ENCODE results near the gene TNFRSF6B.
"Not testable (repeated sequence)": the region's sequence is repeated elsewhere in the genome, so short reads cannot be mapped to it uniquely, and the experiment has no call there.

Gene TNFRSF6B

DNA sequence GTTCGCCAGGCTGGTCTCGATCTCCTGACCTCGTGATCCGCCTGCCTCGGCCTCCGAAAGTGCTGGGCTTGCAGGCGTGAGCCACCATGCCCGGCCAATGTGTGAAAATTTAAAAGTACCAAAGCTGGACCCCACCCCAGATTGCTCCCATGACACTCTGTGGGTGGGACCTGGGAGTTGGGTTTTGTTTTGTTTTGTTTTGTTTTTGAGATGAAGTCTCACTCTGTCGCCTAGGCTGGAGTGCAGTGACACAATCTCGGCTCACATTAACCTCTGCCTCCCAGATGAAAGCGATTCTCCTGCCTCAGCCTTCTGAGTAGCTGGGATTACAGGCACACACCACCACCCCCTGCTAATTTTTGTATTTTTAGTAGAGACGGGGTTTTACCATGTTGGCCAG, 24.8 kb upstream of the TNFRSF6B start:
- H3K27me3 Mint-ChIP-seq; H3K9me3 Mint-ChIP-seq; H3K4me3 Mint-ChIP-seq; DNase-seq (ENCODE audit: low spot score in 2 of 2); H3K4me1 Mint-ChIP-seq; ATAC-seq (ENCODE audit: low read depth); H3K27ac Mint-ChIP-seq: not testable (repeated sequence)
- H3K36me3 Mint-ChIP-seq: peaks cover 12% of the 10 kb centered on the region

DNA sequence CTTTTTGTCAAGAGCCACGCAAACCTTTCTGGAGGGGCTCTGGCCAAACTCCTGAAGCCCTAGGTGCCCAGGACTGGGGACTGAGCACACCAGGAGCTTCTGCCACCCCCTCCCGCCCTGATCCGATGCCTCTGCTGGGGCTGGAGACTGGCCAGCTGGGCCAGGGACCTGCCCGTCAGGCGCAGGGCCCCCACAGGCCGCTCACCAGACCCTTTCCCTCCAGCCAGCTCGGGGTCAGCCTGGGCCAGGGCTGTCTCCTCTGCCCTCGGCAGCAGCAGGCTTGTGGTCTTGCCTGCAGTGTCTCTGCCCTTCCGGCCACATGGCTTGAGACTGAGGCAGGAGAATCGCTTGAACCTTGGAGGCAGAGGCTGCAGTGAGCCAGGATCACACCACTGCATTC, 23.8 kb upstream of the TNFRSF6B start:
- H3K4me1 Mint-ChIP-seq: no peaks in the 10 kb centered on the region
- no peak overlapping the region for H3K27ac Mint-ChIP-seq
- H3K9me3 Mint-ChIP-seq: no peaks in the 10 kb centered on the region
- ATAC-seq (ENCODE audit: low read depth) (no peak), DNase-seq (ENCODE audit: low spot score in 2 of 2) (no peak)
- peaks cover 12% of the 10 kb centered on the region for H3K36me3 Mint-ChIP-seq
- H3K27me3 Mint-ChIP-seq: no peaks in the 10 kb centered on the region
- no peak overlapping the region for H3K4me3 Mint-ChIP-seq

DNA sequence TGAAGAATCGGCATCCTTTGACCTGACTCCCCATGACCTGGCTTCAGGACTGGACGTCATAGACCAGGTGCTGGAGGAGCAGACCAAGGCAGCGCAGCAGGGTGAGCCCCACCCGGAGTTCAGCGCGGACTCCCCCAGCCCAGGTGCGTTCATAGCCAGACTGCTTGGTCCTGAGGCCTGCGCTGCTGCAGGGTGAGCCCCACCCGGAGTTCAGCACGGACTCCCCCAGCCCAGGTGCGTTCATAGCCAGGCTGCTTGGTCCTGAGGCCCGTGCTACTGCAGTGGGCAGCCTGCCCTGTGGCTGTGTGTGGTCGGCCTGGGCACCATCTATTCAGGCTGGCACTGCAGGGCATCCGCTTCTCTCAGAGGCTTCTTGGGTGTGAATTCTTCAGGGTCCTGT, 22.5 kb upstream of the TNFRSF6B start:
- Mint-ChIP-seq H3K4me1 (no peaks in the 10 kb centered on the region), H3K27ac (no peak overlapping the region), H3K9me3 (no peaks in the 10 kb centered on the region), H3K36me3 (peaks cover 11% of the 10 kb centered on the region), H3K4me3 (no peak overlapping the region), H3K27me3 (no peaks in the 10 kb centered on the region)
- ATAC-seq (ENCODE audit: low read depth) (no peak), DNase-seq (ENCODE audit: low spot score in 2 of 2) (no peak)

DNA sequence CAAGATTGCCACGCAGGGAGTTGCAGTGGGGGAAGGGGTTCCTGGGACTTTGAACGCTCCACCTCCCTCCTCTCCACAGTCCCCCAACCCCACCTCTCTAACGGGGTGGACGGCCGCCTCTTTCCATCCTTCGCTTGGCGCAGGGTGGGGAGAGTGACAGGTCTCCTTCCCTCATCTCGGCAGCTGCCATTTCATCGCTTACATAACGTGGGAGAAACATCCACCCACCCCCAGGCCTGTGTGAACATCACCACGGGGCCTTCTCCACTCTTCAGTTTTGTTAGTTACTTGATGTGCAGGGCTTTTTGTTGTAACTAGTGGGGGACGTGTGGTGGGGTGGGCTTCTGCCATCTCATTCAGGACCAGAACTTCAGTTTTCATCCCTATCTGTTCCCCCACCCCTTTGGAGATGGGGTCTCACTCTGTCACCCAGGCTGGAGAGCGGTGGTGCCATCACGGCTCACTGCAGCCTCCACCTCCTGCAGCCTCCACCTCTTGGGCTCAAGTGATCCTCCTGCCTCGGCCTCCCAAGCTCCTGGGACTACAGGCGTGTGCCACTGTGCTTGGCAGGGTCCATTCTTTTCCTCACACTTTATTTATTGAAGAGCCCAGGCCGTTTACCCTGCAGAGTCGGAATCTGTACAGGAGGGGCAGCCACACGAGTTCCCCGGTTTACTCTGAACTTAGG, 20.6 kb upstream of the TNFRSF6B start:
- peaks cover 13% of the 10 kb centered on the region for H3K36me3 Mint-ChIP-seq
- H3K27ac Mint-ChIP-seq: no peak overlapping the region
- DNase-seq (ENCODE audit: low spot score in 2 of 2) (no peak), ATAC-seq (ENCODE audit: low read depth) (no peak)
- H3K4me3 Mint-ChIP-seq: no peak overlapping the region
- H3K9me3 Mint-ChIP-seq: no peaks in the 10 kb centered on the region
- H3K4me1 Mint-ChIP-seq: no peaks in the 10 kb centered on the region
- no peaks in the 10 kb centered on the region for H3K27me3 Mint-ChIP-seq

DNA sequence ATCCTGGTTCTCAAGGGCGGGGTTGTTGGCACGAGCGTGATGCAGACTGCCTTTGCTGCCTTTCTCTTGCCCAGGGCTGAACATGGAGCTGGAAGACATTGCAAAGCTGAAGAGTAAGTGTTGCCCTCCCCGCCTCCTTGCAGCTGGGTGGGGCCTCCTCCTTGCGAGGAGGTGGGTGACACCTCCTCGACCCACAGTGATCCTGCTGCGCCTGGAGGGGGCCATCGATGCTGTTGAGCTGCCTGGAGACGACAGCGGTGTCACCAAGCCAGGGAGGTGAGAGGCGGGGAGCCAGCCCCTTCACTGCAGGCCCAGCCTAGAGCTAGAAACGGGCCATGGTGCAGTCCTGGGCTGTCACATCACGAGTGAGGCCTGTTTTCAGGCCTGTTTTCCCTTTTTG, 18.4 kb upstream of the TNFRSF6B start:
- DNase-seq (ENCODE audit: low spot score in 2 of 2) (no peak), ATAC-seq (ENCODE audit: low read depth) (no peak)
- no peaks in the 10 kb centered on the region for H3K9me3 Mint-ChIP-seq
- H3K27me3 Mint-ChIP-seq: no peaks in the 10 kb centered on the region
- no peak overlapping the region for H3K4me3 Mint-ChIP-seq
- H3K4me1 Mint-ChIP-seq: no peaks in the 10 kb centered on the region
- peaks cover 13% of the 10 kb centered on the region for H3K36me3 Mint-ChIP-seq
- H3K27ac Mint-ChIP-seq: no peak overlapping the region

DNA sequence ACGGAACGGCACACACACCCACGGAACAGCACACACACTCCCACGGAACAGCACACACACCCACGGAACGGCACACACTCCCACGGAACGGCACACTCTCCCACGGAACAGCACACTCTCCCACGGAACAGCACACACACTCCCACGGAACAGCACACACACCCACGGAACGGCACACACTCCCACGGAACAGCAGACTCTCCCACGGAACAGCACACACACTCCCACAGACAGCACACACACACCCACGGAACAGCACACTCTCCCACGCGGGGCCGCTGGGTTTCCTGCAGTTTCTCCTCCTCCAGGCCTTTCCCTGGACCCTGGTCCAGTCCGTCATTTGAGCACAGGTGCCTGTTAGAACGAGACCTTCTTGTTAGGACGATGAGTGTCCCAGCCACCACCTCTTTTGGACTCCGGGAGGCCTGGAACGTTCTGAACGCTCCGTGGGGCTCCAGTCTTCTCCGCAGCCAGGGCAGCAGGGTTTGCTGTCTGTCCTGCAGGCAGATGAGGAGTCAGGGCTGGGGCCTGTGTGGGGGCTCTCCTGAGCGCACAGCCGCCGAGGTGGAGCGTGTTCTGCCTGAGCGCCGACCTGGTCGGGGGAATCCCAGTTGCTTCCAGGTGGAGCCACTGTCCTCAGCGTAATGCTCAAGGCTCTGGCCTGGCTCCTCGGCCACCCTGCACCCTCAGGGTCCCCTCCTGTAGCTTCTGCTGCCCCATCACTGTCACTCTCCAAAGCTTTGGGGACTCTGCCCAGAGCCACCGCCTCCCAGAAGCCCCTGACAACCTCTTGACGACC, 17.6 kb upstream of the TNFRSF6B start:
- no peak overlapping the region for H3K27ac Mint-ChIP-seq
- no peaks in the 10 kb centered on the region for H3K4me1 Mint-ChIP-seq
- H3K4me3 Mint-ChIP-seq: no peak overlapping the region
- no peaks in the 10 kb centered on the region for H3K27me3 Mint-ChIP-seq
- DNase-seq (ENCODE audit: low spot score in 2 of 2): no peak
- ATAC-seq (ENCODE audit: low read depth): no peak
- peaks cover 12% of the 10 kb centered on the region for H3K36me3 Mint-ChIP-seq
- no peaks in the 10 kb centered on the region for H3K9me3 Mint-ChIP-seq

DNA sequence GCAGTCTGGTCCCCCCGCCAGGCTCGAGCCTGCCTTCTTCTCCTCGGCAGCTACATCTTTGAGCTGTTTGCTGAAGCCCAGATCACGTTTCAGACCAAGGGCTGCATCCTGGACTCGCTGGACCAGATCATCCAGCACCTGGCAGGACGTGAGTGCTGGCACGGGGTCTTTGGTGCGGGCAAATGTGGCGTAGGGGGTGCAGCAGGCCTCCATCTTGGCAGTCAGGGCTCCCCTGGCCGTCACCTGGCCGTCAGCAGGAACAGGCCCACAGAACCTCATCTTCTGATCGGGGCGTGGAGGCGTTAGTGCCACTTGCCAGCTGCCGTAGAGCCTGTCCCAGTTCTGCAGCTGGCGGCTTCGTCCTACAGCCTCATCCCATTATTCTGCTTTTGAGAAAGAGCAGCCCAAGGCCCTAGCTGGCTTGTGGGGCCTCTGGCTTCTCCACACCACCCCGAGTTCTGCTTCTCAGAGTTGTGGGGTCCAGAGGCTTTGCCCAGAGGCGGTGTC, 16.6 kb upstream of the TNFRSF6B start:
- peaks cover 12% of the 10 kb centered on the region for H3K36me3 Mint-ChIP-seq
- H3K4me1 Mint-ChIP-seq: no peaks in the 10 kb centered on the region
- no peak overlapping the region for H3K4me3 Mint-ChIP-seq
- DNase-seq (ENCODE audit: low spot score in 2 of 2) (no peak), ATAC-seq (ENCODE audit: low read depth) (no peak)
- no peaks in the 10 kb centered on the region for H3K27me3 Mint-ChIP-seq
- no peak overlapping the region for H3K27ac Mint-ChIP-seq
- H3K9me3 Mint-ChIP-seq: no peaks in the 10 kb centered on the region

DNA sequence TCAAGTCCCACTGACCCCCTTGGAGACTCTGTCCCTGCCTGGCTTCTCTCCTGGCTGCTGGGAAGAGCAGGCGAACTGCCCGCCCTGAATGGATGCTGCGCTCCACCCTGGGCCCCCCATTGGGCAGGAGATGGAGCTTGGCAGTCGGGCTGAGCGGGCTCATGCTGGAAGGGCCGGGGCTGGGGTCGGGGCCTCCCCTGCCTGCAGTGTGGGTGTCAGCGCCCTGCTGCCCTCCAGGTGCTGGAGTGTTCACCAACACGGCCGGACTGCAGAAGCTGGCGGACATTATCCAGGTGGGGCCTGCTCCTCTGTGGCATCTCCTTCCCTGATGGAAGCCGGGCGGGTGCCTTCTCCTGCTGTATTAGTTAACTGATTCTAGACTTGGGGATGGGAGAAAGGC, 16.0 kb upstream of the TNFRSF6B start:
- Mint-ChIP-seq H3K36me3 (peaks cover 12% of the 10 kb centered on the region), H3K27ac (no peak overlapping the region), H3K9me3 (no peaks in the 10 kb centered on the region), H3K4me1 (no peaks in the 10 kb centered on the region), H3K27me3 (no peaks in the 10 kb centered on the region), H3K4me3 (no peak overlapping the region)
- ATAC-seq (ENCODE audit: low read depth) (no peak), DNase-seq (ENCODE audit: low spot score in 2 of 2) (no peak)

DNA sequence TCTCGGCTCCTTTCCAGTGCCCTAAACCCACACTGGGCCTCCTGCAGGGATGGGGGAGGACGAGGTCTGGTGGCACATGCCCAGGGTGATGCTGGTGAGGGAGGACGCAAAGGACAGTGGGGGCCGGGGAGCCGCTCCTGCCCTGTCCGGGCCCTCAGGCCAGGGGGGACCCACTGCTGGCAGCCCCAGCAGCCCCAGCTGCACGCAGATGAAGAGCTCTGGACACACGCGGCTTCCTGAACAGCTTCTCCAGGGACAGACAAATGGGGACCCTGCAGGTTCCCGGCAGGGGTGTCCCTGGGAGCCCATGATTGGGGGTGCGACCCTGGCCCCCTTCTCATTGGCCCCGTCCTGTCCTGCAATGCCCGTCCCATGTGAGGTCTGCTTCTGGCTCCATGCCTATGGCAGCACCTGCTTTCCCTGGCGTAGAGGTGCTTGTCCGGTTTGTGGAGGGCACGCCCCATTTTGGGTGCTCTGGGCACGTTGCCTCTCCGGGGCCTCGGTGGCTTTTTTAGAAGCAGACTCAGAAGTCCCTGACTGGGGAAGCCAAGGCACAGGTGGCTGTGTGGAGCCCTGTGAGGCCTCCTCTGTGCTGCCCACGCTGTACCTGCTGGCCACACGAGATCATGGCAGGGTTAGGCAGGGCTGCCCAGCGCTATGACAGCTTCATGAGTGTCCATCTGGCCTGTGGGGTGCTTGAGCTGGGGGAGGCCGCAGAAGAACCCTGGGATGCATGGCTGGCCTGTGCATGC, 15.4 kb upstream of the TNFRSF6B start:
- H3K4me1 Mint-ChIP-seq: no peaks in the 10 kb centered on the region
- no peaks in the 10 kb centered on the region for H3K9me3 Mint-ChIP-seq
- H3K27me3 Mint-ChIP-seq: no peaks in the 10 kb centered on the region
- H3K4me3 Mint-ChIP-seq: no peak overlapping the region
- peaks cover 9% of the 10 kb centered on the region for H3K36me3 Mint-ChIP-seq
- H3K27ac Mint-ChIP-seq: no peak overlapping the region
- ATAC-seq (ENCODE audit: low read depth) (no peak), DNase-seq (ENCODE audit: low spot score in 2 of 2) (no peak)

DNA sequence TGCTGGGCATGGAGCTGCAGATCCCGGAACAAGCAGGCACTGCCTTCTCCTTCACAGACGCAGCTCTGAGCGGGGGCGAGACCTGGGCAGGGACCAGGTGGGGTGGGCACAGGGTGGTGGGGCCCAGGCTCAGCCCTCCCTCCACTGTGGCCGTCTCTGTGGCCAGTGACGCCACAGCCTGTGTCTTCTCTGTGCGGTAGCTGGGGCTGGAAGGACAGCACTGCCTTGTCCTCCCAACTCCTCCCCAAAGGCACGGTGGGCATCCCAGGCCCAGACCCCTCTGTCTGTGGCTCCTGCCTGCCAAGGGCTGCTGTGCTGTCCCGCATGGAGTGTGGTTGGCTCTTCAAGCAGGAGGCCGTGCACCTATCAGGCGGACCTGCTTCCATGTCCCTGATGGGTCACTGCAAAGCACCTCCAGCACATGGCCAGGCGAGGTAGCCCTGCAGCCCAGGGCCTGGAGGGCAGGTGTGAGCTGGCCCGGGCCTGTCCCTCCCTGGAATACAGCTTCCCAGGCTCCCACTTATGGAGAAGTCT, 14.8 kb upstream of the TNFRSF6B start:
- H3K27me3 Mint-ChIP-seq: no peaks in the 10 kb centered on the region
- H3K36me3 Mint-ChIP-seq: peaks cover 6% of the 10 kb centered on the region
- H3K4me3 Mint-ChIP-seq: no peak overlapping the region
- no peak overlapping the region for H3K27ac Mint-ChIP-seq
- DNase-seq (ENCODE audit: low spot score in 2 of 2): no peak
- ATAC-seq (ENCODE audit: low read depth): no peak
- no peaks in the 10 kb centered on the region for H3K9me3 Mint-ChIP-seq
- H3K4me1 Mint-ChIP-seq: no peaks in the 10 kb centered on the region

DNA sequence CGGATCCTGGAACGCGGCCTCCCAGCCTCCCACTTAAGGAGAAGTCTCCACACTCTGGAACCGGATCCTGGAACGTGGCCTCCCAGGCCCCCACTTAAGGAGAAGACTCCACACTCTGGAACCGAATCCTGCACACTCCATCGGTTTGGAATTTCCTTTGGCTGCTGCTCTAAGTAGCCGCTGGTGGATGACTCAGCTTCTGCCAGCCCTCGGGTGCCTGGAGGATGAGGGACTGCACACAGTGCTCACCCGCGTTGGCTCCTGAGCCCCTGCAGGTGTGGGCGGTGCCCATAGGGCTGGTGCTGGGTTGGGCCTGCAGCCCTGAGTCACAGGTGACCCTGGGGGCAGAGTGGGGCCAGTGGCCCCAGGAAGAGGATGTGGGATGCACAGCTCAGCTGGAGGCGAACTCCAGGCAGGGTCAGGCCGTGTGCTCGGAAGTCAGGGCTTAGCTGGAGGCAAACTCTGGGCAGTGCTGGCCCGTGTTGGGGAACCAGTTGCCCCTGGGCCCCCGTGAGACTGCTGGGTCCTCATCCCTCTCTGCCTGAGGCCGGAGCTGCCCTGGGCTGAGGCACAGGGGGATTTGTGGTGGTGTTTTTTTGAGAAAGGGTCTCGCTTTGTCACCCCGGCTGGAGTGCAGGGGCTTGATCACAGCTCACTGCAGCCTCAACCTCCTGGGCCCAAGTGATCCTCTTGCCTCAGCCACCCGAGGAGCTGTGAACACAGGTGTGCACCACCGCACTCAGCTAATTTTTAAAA, 13.9 kb upstream of the TNFRSF6B start:
- no peaks in the 10 kb centered on the region for H3K9me3 Mint-ChIP-seq
- no peak for DNase-seq (ENCODE audit: low spot score in 2 of 2)
- no peak overlapping the region for H3K27ac Mint-ChIP-seq
- H3K4me3 Mint-ChIP-seq: no peak overlapping the region
- no peak for ATAC-seq (ENCODE audit: low read depth)
- H3K36me3 Mint-ChIP-seq: peaks cover 6% of the 10 kb centered on the region
- H3K27me3 Mint-ChIP-seq: no peaks in the 10 kb centered on the region
- H3K4me1 Mint-ChIP-seq: no peaks in the 10 kb centered on the region

DNA sequence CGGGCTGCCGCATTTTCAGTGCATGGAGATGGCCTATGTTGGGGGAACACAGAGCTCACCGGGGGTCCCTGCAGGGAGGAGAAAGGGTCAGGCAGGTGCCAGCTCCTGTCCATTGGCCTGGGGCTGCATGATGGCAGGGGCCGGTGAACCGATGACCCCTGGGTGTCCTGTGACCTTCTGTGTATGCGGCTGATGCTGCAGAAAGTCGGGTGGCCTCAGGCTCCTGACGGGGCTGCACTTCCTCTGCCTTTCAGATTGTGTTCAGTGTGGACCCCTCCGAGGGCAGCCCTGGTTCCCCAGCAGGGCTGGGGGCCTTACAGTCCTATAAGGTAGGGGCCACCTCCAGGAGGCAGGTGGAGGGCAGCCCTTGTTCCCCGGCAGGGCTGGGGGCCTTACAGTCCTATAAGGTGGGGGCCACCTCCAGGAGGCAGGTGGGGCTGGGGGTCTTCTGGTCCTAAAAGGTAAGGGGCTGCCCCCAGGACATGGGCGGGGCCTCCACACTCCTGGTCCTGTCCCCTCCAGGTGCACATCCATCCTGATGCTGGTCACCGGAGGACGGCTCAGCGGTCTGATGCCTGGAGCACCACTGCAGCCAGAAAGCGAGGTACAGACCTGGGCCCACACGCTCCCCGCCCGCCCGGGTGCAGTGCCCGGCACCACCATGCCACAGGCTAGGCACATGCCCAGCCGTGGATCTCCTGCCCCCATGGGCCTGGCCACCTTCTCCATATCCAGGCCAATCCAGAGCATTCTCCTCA, 11.0 kb upstream of the TNFRSF6B start:
- no peaks in the 10 kb centered on the region for H3K4me1 Mint-ChIP-seq
- DNase-seq (ENCODE audit: low spot score in 2 of 2): no peak
- ATAC-seq (ENCODE audit: low read depth): no peak
- no peaks in the 10 kb centered on the region for H3K36me3 Mint-ChIP-seq
- H3K27ac Mint-ChIP-seq: no peak overlapping the region
- H3K4me3 Mint-ChIP-seq: no peak overlapping the region
- no peaks in the 10 kb centered on the region for H3K27me3 Mint-ChIP-seq
- no peaks in the 10 kb centered on the region for H3K9me3 Mint-ChIP-seq

DNA sequence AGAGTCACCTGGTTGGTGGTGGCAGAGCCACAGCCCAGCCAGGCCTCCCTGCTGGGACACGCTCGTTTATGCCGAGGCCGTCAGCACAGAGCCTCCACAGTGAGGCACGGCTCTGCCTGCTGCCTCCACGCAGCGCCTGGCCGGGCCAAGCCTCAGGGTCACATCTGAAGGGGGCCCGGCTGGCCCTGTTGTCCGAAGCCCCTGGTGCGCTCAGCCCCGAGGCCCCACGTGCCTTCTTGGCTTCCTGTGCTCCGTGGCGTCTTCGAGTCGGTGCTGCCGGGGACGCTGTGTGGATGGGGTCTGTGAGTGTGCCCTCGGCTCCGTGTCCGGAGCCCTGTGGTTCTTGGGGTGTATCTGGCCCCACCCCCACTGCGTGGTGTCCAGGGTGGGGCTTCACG, 10.4 kb upstream of the TNFRSF6B start:
- H3K27me3 Mint-ChIP-seq: no peaks in the 10 kb centered on the region
- H3K4me3 Mint-ChIP-seq: no peak overlapping the region
- H3K4me1 Mint-ChIP-seq: no peaks in the 10 kb centered on the region
- no peaks in the 10 kb centered on the region for H3K36me3 Mint-ChIP-seq
- ATAC-seq (ENCODE audit: low read depth): no peak
- no peak for DNase-seq (ENCODE audit: low spot score in 2 of 2)
- no peak overlapping the region for H3K27ac Mint-ChIP-seq
- H3K9me3 Mint-ChIP-seq: no peaks in the 10 kb centered on the region
